Breast epithelium (tissue), 4 donors: ENCODE results near the gene GPR62. TPM values are rescaled to one million over a fixed set of nuclear protein-coding genes. Genes with fewer than 3 reads are reported as not detected.
A peak's percentile ranks its signal among the peaks of the same experiment; 100 is the strongest.

Experiments used
- DNase-seq, 2 donors: peaks; one replicate each; pipeline ENCODE4 v3.0.0-alpha.2; 2019; ENCODE audit warnings: low spot score in 2 of 2
- H3K27ac ChIP-seq, 2 donors: fragments of 200-600 bp; sonication (generic) in 1 of 2; one replicate each; pipeline ENCODE4 v1.5.1; 2016 to 2019; ENCODE audit warnings: mild to moderate bottlenecking in 1 of 2
- H3K27me3 ChIP-seq, 2 donors: fragments of 200-600 bp; sonication (generic) in 1 of 2; one replicate each; pipeline versions ENCODE4 v1.5.1 to v1.6.0; 2017 to 2019; ENCODE audit warnings: control low read depth in 1 of 2, mild to moderate bottlenecking in 1 of 2
- H3K36me3 ChIP-seq: fragments of 200-600 bp; one replicate; pipeline ENCODE4 v1.5.1; 2019
- H3K4me1 ChIP-seq, 2 donors: fragments of 200-600 bp; sonication (generic); one replicate each; pipeline ENCODE4 v1.5.1; 2016 to 2019; ENCODE audit warnings: control low read depth in 1 of 2
- H3K4me3 ChIP-seq, 3 donors: fragments of 200-600 bp; sonication (generic); 1 replicate in 2 of 3; 2 replicates in 1 of 3; pipeline ENCODE4 v1.5.1; 2016 to 2019; ENCODE audit warnings: mild to moderate bottlenecking in 3 of 3, moderate library complexity in 2 of 3
- H3K9me3 ChIP-seq, 2 donors: fragments of 200-600 bp; sonication (generic) in 1 of 2; one replicate each; pipeline ENCODE4 v1.5.1; 2016 to 2019; ENCODE audit warnings: control low read depth in 1 of 2
- CTCF ChIP-seq, 3 donors: fragments of 450-650 bp; IDR thresholded peaks; one replicate each; pipeline ENCODE4 v1.5.1; 2016 to 2017; ENCODE audit warnings: antibody characterized with exemption in 3 of 3, mild to moderate bottlenecking in 3 of 3, moderate library complexity in 3 of 3
- POLR2A ChIP-seq: fragments of 450-650 bp; IDR thresholded peaks from one replicate; pipeline ENCODE4 v1.6.1; 2016; ENCODE audit warnings: antibody characterized with exemption, mild to moderate bottlenecking, moderate library complexity
- POLR2AphosphoS5 ChIP-seq, 3 donors: sonication (generic); formaldehyde crosslinking; IDR thresholded peaks; one replicate each; pipeline ENCODE4 v1.6.1; 2017; ENCODE audit warnings: antibody characterized with exemption in 3 of 3
- intact Hi-C: fragments of 100-400 bp; cut with DNase I; formaldehyde crosslinking; loops from one replicate; pipeline ENCODE4 v1.15.1; 2023; ENCODE audit warnings: low total_unique reads
- total RNA-seq, 3 donors: library from RNA; depleted of rRNA; stranded (reverse); fragments of >200 nt; gene quantifications; one replicate each; pipeline ENCODE4 v1.1.0, GENCODE V29; 2016

Gene GPR62
- total RNA-seq, 3 donors from 2014 or later, result 0.16 TPM; not detected in 2

GRCh38 chr3:51978143-51978502 lies 22.9 kb downstream of the GPR62 start:
- peaks cover 7 to 14% of the 10 kb centered on the region in 2 donors for H3K4me1 ChIP-seq
- no peak for DNase-seq

GRCh38 chr3:51980253-51980652 lies 25.1 kb downstream of the GPR62 start:
- Histone ChIP-seq H3K27ac (peak overlapping the region in 1 of 2 donors; percentile 30), H3K36me3 (no peaks in the 10 kb centered on the region), H3K4me1 (peaks cover 4 to 17% of the 10 kb centered on the region in 2 donors), H3K9me3 (no peaks in the 10 kb centered on the region), H3K27me3 (no peaks in the 10 kb centered on the region), H3K4me3 (no peak overlapping the region)
- no peak for DNase-seq
- intact Hi-C loops, result no loop called here
- no peak for TF ChIP-seq POLR2A
- TF ChIP-seq POLR2AphosphoS5 (IDR thresholded peaks at IDR 0.05), result no peak
- no peak for TF ChIP-seq CTCF (IDR thresholded peaks at IDR 0.05)

More at GRCh38 chr3:51978143-51978502, 22.9 kb downstream of the GPR62 start:
- TF ChIP-seq POLR2A (no peak), POLR2AphosphoS5 (IDR thresholded peaks at IDR 0.05) (no peak), CTCF (IDR thresholded peaks at IDR 0.05) (no peak)
- intact Hi-C loops, result no loop called here
- no peaks in the 10 kb centered on the region for H3K27me3 ChIP-seq
- H3K36me3 ChIP-seq, result no peaks in the 10 kb centered on the region
- peak overlapping the region; percentile 45 to 96 for H3K27ac ChIP-seq
- H3K4me3 ChIP-seq, result no peak overlapping the region
- H3K9me3 ChIP-seq, result no peaks in the 10 kb centered on the region

GRCh38 chr3:51982352-51982837 lies 27.2 kb downstream of the GPR62 start:
- H3K36me3 ChIP-seq, result no peaks in the 10 kb centered on the region
- TF ChIP-seq CTCF (IDR thresholded peaks at IDR 0.05) (peak in 2 of 3 donors; percentile 35 to 36), POLR2A (no peak)
- H3K4me3 ChIP-seq, result peak overlapping the region; percentile 52 to 74 (median 69)
- DNase-seq, result no peak
- intact Hi-C loops, result no loop called here
- no peaks in the 10 kb centered on the region for H3K27me3 ChIP-seq
- peaks cover 4 to 17% of the 10 kb centered on the region in 2 donors for H3K4me1 ChIP-seq
- peak overlapping the region; percentile 95 to 97 for H3K27ac ChIP-seq
- no peaks in the 10 kb centered on the region for H3K9me3 ChIP-seq

GRCh38 chr3:51982838-51983577 lies 27.8 kb downstream of the GPR62 start, which contains the start of gene ACY1:
Gene ACY1, plus strand, starts transcription at chr3:51983535. Its CDS starts 530 bp downstream, at chr3:51984065.
- peak; percentile 42 to 69 (median 59) for TF ChIP-seq POLR2AphosphoS5 (IDR thresholded peaks at IDR 0.05)
- TF ChIP-seq CTCF (IDR thresholded peaks at IDR 0.05), result peak in 1 of 3 donors; percentile 6
- TF ChIP-seq POLR2A, result no peak
- Histone ChIP-seq H3K27ac (peak within 1 kb of the TSS; percentile 95 to 97), H3K36me3 (no peaks in the 10 kb centered on the region), H3K4me3 (peak within 1 kb of the TSS; percentile 52 to 74 (median 69)), H3K27me3 (no peaks in the 10 kb centered on the region), H3K9me3 (no peaks in the 10 kb centered on the region), H3K4me1 (peaks cover 4 to 17% of the 10 kb centered on the region in 2 donors)
- intact Hi-C loops, result no loop called here
- DNase-seq, result peak; percentile 79 to 80

- DNase-seq, result no peak
- Histone ChIP-seq H3K27me3 (no peaks in the 10 kb centered on the region), H3K9me3 (no peaks in the 10 kb centered on the region), H3K4me3 (peak overlapping the region; percentile 52 to 74 (median 69)), H3K4me1 (peaks cover 4 to 17% of the 10 kb centered on the region in 2 donors), H3K36me3 (no peaks in the 10 kb centered on the region), H3K27ac (peak overlapping the region; percentile 95 to 97)
- TF ChIP-seq POLR2AphosphoS5 (IDR thresholded peaks at IDR 0.05), result no peak
- TF ChIP-seq CTCF (IDR thresholded peaks at IDR 0.05), result no peak
- no peak for TF ChIP-seq POLR2A
- intact Hi-C loops, result no loop called here
Observed at GRCh38 chr3:51983578-51984268, 28.5 kb downstream of the GPR62 start.
